Measurements from ENCODE around the gene PORCN. TPM values are rescaled to one million over a fixed set of nuclear protein-coding genes. Genes with fewer than 3 reads are reported as not detected.
A peak's percentile ranks its signal among the peaks of the same experiment; 100 is the strongest.

PORCN gene
- total and polyA plus RNA-seq, 9 of the 15 experiments (the other 6 are each of a cell fraction or from before 2014, with no cell fraction given), result 0.34 to 5.1 (median 2.8) TPM

GRCh38 chrX:48470110-48470832, 38.5 kb upstream of the PORCN start, which contains the start of gene SLC38A5 (continued):
- TF ChIP-seq MGA (IDR thresholded peaks at IDR 0.05), result peak; percentile 87
- TF ChIP-seq ZNF175 (CRISPR knock-in tag; IDR thresholded peaks at IDR 0.05; ENCODE audit: low read depth), result no peak
- peak; percentile 63 to 82 for TF ChIP-seq MNT (conservative IDR thresholded peaks at IDR 0.05)
- TF ChIP-seq CXXC5 (CRISPR knock-in tag; IDR thresholded peaks at IDR 0.05), result 0 out of 2 replicates have a peak, but pooled peaks have one; percentile 13
- no peak for TF ChIP-seq NONO (IDR thresholded peaks at IDR 0.05; ENCODE audit: low read depth in 2 of 2, low read length in 1 of 2)
- TF ChIP-seq ARID1B (IDR thresholded peaks at IDR 0.05), result peak; percentile 22; the same call in 1 of the 2 replicates
- peak; percentile 34 to 65 for TF ChIP-seq E2F6 (IDR thresholded peaks at IDR 0.05; ENCODE audit: borderline replicate concordance in 1 of 2, extremely low read depth in 1 of 2, insufficient read depth in 1 of 2, insufficient read length in 1 of 2, low read depth in 1 of 2, low read length in 1 of 2, poor library complexity in 1 of 2, severe bottlenecking in 1 of 2)
- peak; percentile 61 for TF ChIP-seq L3MBTL2 (IDR thresholded peaks at IDR 0.05)
- TF ChIP-seq GABPB1 (CRISPR knock-in tag; IDR thresholded peaks at IDR 0.05), result no peak
- 0 out of 2 replicates have a peak, but pooled peaks have one; percentile 18 for TF ChIP-seq SMAD4 (CRISPR knock-in tag; conservative IDR thresholded peaks at IDR 0.05)
